Glomerular endothelial cell (primary cell): Measurements from ENCODE around the gene TBC1D1. TPM values are rescaled to one million over a fixed set of nuclear protein-coding genes. Genes with fewer than 3 reads are reported as not detected.

Experiments
- DNase-seq: peaks from one replicate; pipeline ENCODE4 v3.0.0-alpha.2; 2011; ENCODE audit warnings: low read depth, low spot score; ENCODE audit errors: extremely low read depth
- total RNA-seq: library from RNA; depleted of rRNA; stranded (reverse); fragments of >200 nt; gene quantifications from 2 replicates; pipeline ENCODE4 v1.2.3, GENCODE V29; 2015

Gene TBC1D1
- total RNA-seq, 1 donor from 2014 or later, result 133 TPM

- no peak for DNase-seq
Observed at GRCh38 chr4:38072578-38072977, 181.7 kb downstream of the TBC1D1 start.

GRCh38 chr4:38073596-38074234, 182.8 kb downstream of the TBC1D1 start:
- DNase-seq, result no peak

GRCh38 chr4:38075370-38076152, 184.7 kb downstream of the TBC1D1 start:
- DNase-seq, result no peak

- DNase-seq, result no peak
Observed at GRCh38 chr4:38076153-38076669, 185.3 kb downstream of the TBC1D1 start.

- no peak for DNase-seq
Observed at GRCh38 chr4:38077791-38078489, 187.1 kb downstream of the TBC1D1 start.

GRCh38 chr4:38078590-38079421, 187.9 kb downstream of the TBC1D1 start:
- no peak for DNase-seq

GRCh38 chr4:38080061-38080974, 189.4 kb downstream of the TBC1D1 start:
- DNase-seq, result no peak

- no peak for DNase-seq
Observed at GRCh38 chr4:38082021-38082420, 191.1 kb downstream of the TBC1D1 start.

GRCh38 chr4:38082424-38083385, 191.8 kb downstream of the TBC1D1 start:
- DNase-seq, result no peak

GRCh38 chr4:38084877-38085711, 194.2 kb downstream of the TBC1D1 start:
- no peak for DNase-seq

- no peak for DNase-seq
Observed at GRCh38 chr4:38085751-38086150, 194.9 kb downstream of the TBC1D1 start.

GRCh38 chr4:38086151-38086848, 195.4 kb downstream of the TBC1D1 start:
- DNase-seq, result no peak

- DNase-seq, result no peak
Observed at GRCh38 chr4:38086849-38087226, 196.0 kb downstream of the TBC1D1 start.

GRCh38 chr4:38088321-38088720, 197.4 kb downstream of the TBC1D1 start:
- no peak for DNase-seq

- no peak for DNase-seq
Observed at GRCh38 chr4:38089961-38090360, 199.1 kb downstream of the TBC1D1 start.

- no peak for DNase-seq
Observed at GRCh38 chr4:38090455-38091246, 199.8 kb downstream of the TBC1D1 start.
